H1 (cell line): Measurements from ENCODE around the gene MACROD2. TPM values are rescaled to one million over a fixed set of nuclear protein-coding genes. Genes with fewer than 3 reads are reported as not detected.

Experiments used
- CHD2 ChIP-seq: IDR thresholded peaks from 2 replicates; pipeline ENCODE4 v1.6.1; 2012; ENCODE audit warnings: low read length, improper control_type of control experiment
- GABPA ChIP-seq: IDR thresholded peaks from 2 replicates; pipeline ENCODE4 v1.6.1; 2011; ENCODE audit warnings: mild to moderate bottlenecking, low read length, moderate library complexity, borderline replicate concordance; ENCODE audit not compliant: insufficient read depth
- polyA plus RNA-seq, 7 experiments: library from polyadenylated mRNA; depleted of rRNA in 3 of 7; stranded (reverse) in 5 of 7; unstranded in 2 of 7; fragments of >200 nt in 5 of 7; fragments of 200-250 nt in 2 of 7; gene quantifications; 1 replicate in 5 of 7; 2 replicates in 1 of 7; 4 replicates in 1 of 7; pipeline versions ENCODE4 v1.2.1 to v1.2.3, GENCODE V29; 2011 to 2013; ENCODE audit warnings: missing spikeins in 2 of 7, mixed read lengths in 2 of 7
- total RNA-seq: library from RNA; stranded (reverse); fragmentation: NEBNext Ultra II Directional; extraction: Animal tissue kit (Norgen Biotek cat#: 25700); gene quantifications from 2 replicates; pipeline ENCODE4 v1.2.1, GENCODE V29; 2021

The MACROD2 gene
- total and polyA plus RNA-seq, 2 of the 8 experiments (the other 6 are each of a cell fraction or from before 2014, with no cell fraction given) = 0.70 to 3.9 TPM

- TF ChIP-seq GABPA (no peak), CHD2 (no peak)
Observed at GRCh38 chr20:14495066-14495465, 499.8 kb downstream of the MACROD2 start (continued).
